MM.1S (cell line): ENCODE measurements around the gene PHKA2.

ENCODE experiments used
- DNase-seq: peaks from one replicate; pipeline ENCODE4 v3.0.0-alpha.2; 2015
- H2AFZ ChIP-seq: fragments of 300-600 bp; sonication (generic); 2 replicates; pipeline ENCODE4 v1.6.0; 2016; ENCODE audit warnings: antibody characterized with exemption, low read length
- H3F3A ChIP-seq: fragments of 300-600 bp; sonication (generic); 2 replicates; pipeline ENCODE4 v1.6.1; 2016; ENCODE audit warnings: mild to moderate bottlenecking, antibody characterized with exemption, low read length, moderate library complexity, mixed read lengths; ENCODE audit not compliant: insufficient read depth
- H3K27ac ChIP-seq: fragments of 300-600 bp; sonication (generic); 2 replicates; pipeline ENCODE4 v1.5.1; 2016; ENCODE audit warnings: mild to moderate bottlenecking, low read length
- H3K27me3 ChIP-seq: fragments of 300-600 bp; sonication (generic); replicated peaks from 2 replicates; pipeline ENCODE4 v1.6.0; 2016; ENCODE audit warnings: low read length; ENCODE audit not compliant: insufficient read depth
- H3K36me3 ChIP-seq: fragments of 300-600 bp; sonication (generic); replicated peaks from 2 replicates; pipeline ENCODE4 v1.6.1; 2016; ENCODE audit warnings: mild to moderate bottlenecking, low read length, mixed read lengths; ENCODE audit not compliant: insufficient read depth
- H3K4me1 ChIP-seq: fragments of 300-600 bp; sonication (generic); 2 replicates; pipeline ENCODE4 v1.6.1; 2016; ENCODE audit warnings: low read length, mixed read lengths
- H3K4me2 ChIP-seq: fragments of 300-600 bp; sonication (generic); 2 replicates; pipeline ENCODE4 v1.6.0; 2016; ENCODE audit warnings: low read depth, low read length
- H3K4me3 ChIP-seq: fragments of 300-600 bp; sonication (generic); 2 replicates; pipeline ENCODE4 v1.5.1; 2016; ENCODE audit warnings: low read length, mixed read lengths
- H3K79me2 ChIP-seq: fragments of 300-600 bp; sonication (generic); 2 replicates; pipeline ENCODE4 v1.6.1; 2016; ENCODE audit warnings: mixed run types, low read length, mixed read lengths
- H3K9ac ChIP-seq: fragments of 300-600 bp; sonication (generic); 2 replicates; pipeline ENCODE4 v1.6.1; 2016; ENCODE audit warnings: low read length, mixed read lengths
- H3K9me2 ChIP-seq: fragments of 300-600 bp; sonication (generic); replicated peaks from 2 replicates; pipeline ENCODE4 v1.6.1; 2016; ENCODE audit warnings: mild to moderate bottlenecking, low read length, mixed read lengths; ENCODE audit not compliant: insufficient read depth
- H3K9me3 ChIP-seq: fragments of 300-600 bp; sonication (generic); replicated peaks from 2 replicates; pipeline ENCODE4 v1.6.1; 2016; ENCODE audit warnings: mild to moderate bottlenecking, low read length, mixed read lengths; ENCODE audit not compliant: insufficient read depth
- H4K20me1 ChIP-seq: fragments of 300-600 bp; sonication (generic); 2 replicates; pipeline ENCODE4 v1.6.1; 2016; ENCODE audit warnings: mild to moderate bottlenecking, low read length, moderate library complexity, mixed read lengths; ENCODE audit not compliant: insufficient read depth
- EZH2 ChIP-seq: fragments of 300-600 bp; sonication (generic); optimal IDR thresholded peaks from 2 replicates; pipeline ENCODE3; 2017; ENCODE audit warnings: low read depth, mild to moderate bottlenecking, antibody characterized with exemption, low read length, mixed read lengths
- EZH2phosphoT487 ChIP-seq: fragments of 300-600 bp; sonication (generic); IDR thresholded peaks from 2 replicates; pipeline ENCODE4 v1.6.1; 2018; ENCODE audit warnings: antibody characterized with exemption, low read length
- TF ChIP-seq, protein P1 (sequence below): fragments of 300-600 bp; sonication (generic); IDR thresholded peaks from 2 replicates; pipeline ENCODE4 v1.5.1; 2016; ENCODE audit warnings: antibody characterized with exemption, low read length, mixed read lengths

Gene PHKA2

DNA sequence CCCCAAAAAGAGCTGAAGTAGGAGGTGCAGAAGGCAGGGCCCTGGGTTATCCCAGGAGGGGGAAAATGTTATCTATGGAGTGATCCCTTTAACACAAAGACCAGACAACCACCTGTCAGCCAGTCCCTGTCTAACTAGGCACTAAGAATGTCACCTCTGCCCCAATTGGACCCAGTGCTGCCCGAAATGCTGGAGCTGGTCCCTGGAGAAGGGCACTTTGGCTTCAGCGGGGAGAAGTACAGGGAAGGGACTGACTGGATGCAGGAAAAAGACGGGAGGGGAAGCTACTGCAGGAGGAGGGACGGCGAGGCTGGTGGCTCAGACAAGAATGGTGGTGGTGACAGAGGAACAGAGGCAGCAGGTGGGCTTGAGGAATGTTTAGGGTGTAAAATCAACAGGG, 17.3 kb downstream of the PHKA2 start:
- TF ChIP-seq EZH2 (no peak), EZH2phosphoT487 (no peak)
- TF ChIP-seq, protein P1, sequence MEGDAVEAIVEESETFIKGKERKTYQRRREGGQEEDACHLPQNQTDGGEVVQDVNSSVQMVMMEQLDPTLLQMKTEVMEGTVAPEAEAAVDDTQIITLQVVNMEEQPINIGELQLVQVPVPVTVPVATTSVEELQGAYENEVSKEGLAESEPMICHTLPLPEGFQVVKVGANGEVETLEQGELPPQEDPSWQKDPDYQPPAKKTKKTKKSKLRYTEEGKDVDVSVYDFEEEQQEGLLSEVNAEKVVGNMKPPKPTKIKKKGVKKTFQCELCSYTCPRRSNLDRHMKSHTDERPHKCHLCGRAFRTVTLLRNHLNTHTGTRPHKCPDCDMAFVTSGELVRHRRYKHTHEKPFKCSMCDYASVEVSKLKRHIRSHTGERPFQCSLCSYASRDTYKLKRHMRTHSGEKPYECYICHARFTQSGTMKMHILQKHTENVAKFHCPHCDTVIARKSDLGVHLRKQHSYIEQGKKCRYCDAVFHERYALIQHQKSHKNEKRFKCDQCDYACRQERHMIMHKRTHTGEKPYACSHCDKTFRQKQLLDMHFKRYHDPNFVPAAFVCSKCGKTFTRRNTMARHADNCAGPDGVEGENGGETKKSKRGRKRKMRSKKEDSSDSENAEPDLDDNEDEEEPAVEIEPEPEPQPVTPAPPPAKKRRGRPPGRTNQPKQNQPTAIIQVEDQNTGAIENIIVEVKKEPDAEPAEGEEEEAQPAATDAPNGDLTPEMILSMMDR = no peak
- no peak overlapping the region for H3K4me3 ChIP-seq

DNA sequence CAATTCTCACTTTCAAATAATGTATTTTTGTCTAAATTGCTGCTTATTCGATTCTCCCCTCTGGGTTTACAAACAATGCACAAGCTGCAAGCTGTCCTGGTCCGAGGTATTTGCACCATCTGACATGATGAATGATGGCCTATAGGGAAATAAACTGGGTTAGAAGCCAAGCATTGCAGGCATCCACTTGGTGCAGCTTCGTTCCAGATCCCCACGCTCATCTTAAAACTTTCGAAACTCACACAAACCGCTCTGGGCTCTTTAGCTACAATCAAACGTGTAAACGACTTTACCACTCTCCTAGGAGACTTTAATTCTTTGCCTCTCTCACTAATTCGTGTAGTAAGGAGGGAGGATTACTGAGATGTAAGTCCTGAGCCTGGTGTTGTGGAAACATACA, 19.0 kb downstream of the PHKA2 start:
- Histone ChIP-seq H3K79me2 (no peaks in the 10 kb centered on the region), H4K20me1 (no peaks in the 10 kb centered on the region), H3K27me3 (no peaks in the 10 kb centered on the region), H3K4me2 (no peak overlapping the region), H2AFZ (no peak overlapping the region), H3K4me1 (no peaks in the 10 kb centered on the region), H3K9ac (no peak overlapping the region), H3K36me3 (no peaks in the 10 kb centered on the region), H3K27ac (no peak overlapping the region), H3F3A (no peaks in the 10 kb centered on the region), H3K4me3 (no peak overlapping the region), H3K9me2 (no peaks in the 10 kb centered on the region), H3K9me3 (no peaks in the 10 kb centered on the region)
- no peak for DNase-seq
- TF ChIP-seq EZH2 = no peak
- TF ChIP-seq, protein P1 = no peak
- no peak for TF ChIP-seq EZH2phosphoT487

More for the DNA sequence above, 17.3 kb downstream of the PHKA2 start:
- Histone ChIP-seq H3K27ac (no peak overlapping the region), H3K9me2 (no peaks in the 10 kb centered on the region), H3K9ac (no peak overlapping the region), H3K36me3 (no peaks in the 10 kb centered on the region), H3K4me2 (no peak overlapping the region), H3F3A (no peaks in the 10 kb centered on the region), H3K79me2 (no peaks in the 10 kb centered on the region), H3K9me3 (no peaks in the 10 kb centered on the region), H4K20me1 (no peaks in the 10 kb centered on the region), H2AFZ (no peak overlapping the region), H3K27me3 (no peaks in the 10 kb centered on the region), H3K4me1 (no peaks in the 10 kb centered on the region)
- DNase-seq = no peak

DNA sequence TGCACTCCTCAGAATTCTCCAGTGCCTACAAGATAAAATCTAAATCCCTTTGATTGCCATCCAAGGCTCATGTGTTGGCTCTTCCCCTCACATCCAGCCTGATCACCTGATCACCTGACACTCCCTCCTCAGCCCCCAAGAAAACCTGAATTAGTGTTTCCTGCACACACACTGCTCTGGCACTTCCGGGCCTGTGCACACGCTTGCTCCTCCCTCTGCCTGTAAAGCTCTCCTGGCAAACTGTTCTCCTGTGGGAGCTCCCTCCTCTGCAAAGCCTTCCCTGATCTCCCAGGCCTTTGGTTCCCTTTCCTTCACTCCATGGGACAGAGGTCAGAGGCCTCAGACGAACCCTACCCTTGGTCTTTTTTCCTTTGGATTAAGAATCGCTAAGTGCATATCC, 19.9 kb downstream of the PHKA2 start:
- no peak overlapping the region for H3K27ac ChIP-seq
- no peaks in the 10 kb centered on the region for H3K9me3 ChIP-seq
- no peak overlapping the region for H3K9ac ChIP-seq
- no peak overlapping the region for H2AFZ ChIP-seq
- no peak for TF ChIP-seq EZH2
- TF ChIP-seq, protein P1 = no peak
- H3K4me1 ChIP-seq = no peaks in the 10 kb centered on the region
- DNase-seq = no peak
- no peaks in the 10 kb centered on the region for H4K20me1 ChIP-seq
- H3K4me3 ChIP-seq = no peak overlapping the region
- H3K9me2 ChIP-seq = no peaks in the 10 kb centered on the region
- no peaks in the 10 kb centered on the region for H3K27me3 ChIP-seq
- no peak overlapping the region for H3K4me2 ChIP-seq
- no peaks in the 10 kb centered on the region for H3K79me2 ChIP-seq
- H3F3A ChIP-seq = no peaks in the 10 kb centered on the region
- no peaks in the 10 kb centered on the region for H3K36me3 ChIP-seq

DNA sequence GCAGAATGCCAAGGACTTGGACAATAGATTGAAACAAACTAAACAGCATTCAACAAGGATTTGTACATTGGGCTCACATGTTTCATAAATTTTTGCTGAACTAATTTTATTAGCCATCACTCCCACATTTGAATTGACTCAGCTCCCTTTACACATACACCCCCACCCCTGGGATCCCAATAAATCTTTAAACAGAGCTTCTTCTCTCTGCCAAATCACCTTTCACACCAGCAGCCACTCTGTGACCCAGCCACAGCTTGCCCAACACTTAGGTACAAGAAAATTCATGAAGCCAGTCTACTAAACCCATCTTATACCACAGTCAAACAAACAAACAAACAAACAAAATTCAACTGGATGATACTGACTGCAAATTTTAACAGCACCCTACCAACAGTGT, 21.6 kb downstream of the PHKA2 start:
- no peak overlapping the region for H3K4me3 ChIP-seq
- no peak overlapping the region for H2AFZ ChIP-seq
- no peaks in the 10 kb centered on the region for H3F3A ChIP-seq
- H3K9ac ChIP-seq = no peak overlapping the region
- DNase-seq = no peak
- no peak overlapping the region for H3K4me2 ChIP-seq
- no peaks in the 10 kb centered on the region for H3K79me2 ChIP-seq
- H3K36me3 ChIP-seq = no peaks in the 10 kb centered on the region
- H3K27ac ChIP-seq = no peak overlapping the region
- H4K20me1 ChIP-seq = no peaks in the 10 kb centered on the region
- TF ChIP-seq EZH2 (no peak), EZH2phosphoT487 (no peak)
- TF ChIP-seq, protein P1 = no peak
- no peaks in the 10 kb centered on the region for H3K27me3 ChIP-seq
- no peaks in the 10 kb centered on the region for H3K4me1 ChIP-seq
- H3K9me3 ChIP-seq = no peaks in the 10 kb centered on the region
- H3K9me2 ChIP-seq = no peaks in the 10 kb centered on the region
